Right renal cortex interstitium (tissue), 3 donors: ENCODE measurements around the gene VKORC1. TPM values are rescaled to one million over a fixed set of nuclear protein-coding genes. Genes with fewer than 3 reads are reported as not detected.
"Not testable (repeated sequence)": the region's sequence is repeated elsewhere in the genome, so short reads cannot be mapped to it uniquely, and the experiment has no call there.

Source experiments
- DNase-seq, 3 donors: peaks; one replicate each; pipeline ENCODE4 v3.0.0-alpha.2; 2013; ENCODE audit warnings: low read depth in 3 of 3, low spot score in 2 of 3
- polyA plus RNA-seq, 3 donors: library from polyadenylated mRNA; unstranded; fragments of 120-200 nt; gene quantifications; one replicate each; pipeline ENCODE4 v1.2.1, GENCODE V29; 2013; ENCODE audit not compliant: insufficient read length in 3 of 3

The VKORC1 gene
- polyA plus RNA-seq, 3 donors, result 65.6 to 75.1 (median 75.1) TPM

DNA sequence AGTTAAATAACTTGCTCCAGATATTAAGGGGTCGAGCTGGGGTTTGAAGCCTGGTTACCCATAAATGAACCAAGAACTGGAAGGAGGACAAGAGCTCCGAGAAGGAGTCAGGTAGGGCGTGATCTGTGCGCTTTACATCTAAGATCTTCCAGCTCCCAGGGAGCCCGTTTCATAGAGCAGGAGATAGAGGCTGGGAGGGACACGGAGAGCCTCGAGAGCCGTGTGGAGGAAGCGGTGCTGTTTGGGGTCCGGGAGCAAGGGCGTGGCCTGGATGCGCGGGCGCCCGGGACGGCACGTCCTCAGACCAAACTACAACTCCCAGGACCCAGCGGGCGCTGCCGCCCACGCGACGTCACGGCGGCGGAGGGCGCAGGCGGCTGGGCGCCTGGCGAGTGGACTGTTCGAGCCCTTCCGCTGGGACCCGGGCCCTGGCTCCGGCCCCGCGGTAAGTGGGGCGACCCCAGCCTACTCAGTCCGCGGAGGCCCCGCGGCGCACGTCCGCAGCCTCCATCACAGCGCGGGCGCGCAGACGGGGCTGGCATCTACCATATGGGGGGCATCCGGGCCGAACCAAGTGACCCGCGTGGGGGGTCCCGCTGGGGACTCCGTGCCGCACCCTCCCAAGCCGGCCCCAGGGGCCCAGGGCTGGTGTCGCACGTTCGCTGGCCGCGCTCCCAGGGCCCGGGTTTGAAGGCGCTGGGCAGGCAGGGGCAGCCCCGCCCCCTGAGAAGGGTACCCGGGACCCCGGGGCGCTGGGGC, 13.6 kb upstream of the VKORC1 start, which contains the start of gene BCKDK:
Gene BCKDK (plus strand): TSS at position 352 of the 759 bp plus-strand sequence. CDS start 838 bp downstream, outside the sequence.
- no peak for DNase-seq

DNA sequence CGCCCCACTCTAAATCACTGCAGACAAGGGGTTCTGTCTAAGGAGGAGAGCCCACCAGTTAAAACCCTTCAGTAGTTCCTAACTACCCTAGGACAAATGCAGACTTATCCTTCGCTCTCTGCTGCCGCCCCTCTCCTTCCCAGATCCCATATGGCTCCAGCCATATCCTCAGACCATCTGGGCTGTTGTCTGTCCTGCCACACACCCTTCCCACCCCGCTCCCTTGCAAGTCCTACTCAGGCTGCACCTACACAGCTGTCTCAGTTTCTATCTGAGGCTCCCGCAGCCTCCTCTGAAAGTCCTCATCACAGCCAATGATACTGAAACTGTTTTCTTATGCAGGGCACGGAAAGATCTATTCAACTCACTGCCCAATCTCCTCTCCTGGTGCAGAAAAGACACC, 12.9 kb upstream of the VKORC1 start:
- no peak for DNase-seq

DNA sequence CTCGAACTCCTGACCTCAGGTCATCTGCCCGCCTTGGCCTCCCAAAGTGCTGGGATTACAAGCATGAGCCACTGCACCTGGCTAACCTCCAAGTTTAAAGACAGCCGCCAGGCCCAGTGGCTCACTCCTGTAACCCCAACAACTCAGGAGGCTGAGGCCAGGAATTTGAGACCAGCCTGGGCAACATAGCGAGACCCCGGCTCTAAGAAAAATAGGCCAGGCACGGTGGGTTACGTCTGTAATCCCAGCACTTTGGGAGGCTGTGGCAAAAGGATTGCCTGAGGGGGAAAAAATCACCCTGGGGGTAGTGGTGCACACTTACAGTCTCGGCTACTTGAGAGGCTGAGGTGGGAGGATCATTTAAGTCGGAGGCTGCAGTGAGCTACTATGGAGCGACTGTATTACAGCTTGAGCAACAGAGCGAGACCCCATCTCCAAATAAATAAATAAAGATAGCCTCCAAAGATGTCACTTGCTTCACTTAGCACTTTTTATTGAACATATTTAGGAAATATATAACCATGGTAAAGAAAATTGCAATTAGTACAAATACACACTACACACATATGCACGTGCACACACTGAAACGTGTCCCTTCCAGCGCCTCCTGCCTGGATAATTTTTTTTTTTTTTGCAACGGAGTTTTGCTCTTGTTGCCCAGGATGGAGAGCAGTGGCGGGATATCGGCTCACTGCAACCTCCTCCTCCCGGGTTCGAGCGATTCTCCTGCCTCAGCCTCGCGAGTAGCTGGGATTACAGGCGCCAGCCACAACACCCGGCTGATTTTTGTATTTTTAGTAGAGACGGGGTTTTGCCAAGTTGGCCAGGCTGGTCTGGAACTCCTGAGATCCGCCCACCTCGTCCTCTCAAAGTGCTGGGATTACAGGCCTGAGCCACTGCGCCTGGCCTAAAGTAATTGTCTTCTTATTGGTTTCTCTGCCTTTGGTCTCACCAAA, 12.2 kb upstream of the VKORC1 start:
- DNase-seq, result no peak

DNA sequence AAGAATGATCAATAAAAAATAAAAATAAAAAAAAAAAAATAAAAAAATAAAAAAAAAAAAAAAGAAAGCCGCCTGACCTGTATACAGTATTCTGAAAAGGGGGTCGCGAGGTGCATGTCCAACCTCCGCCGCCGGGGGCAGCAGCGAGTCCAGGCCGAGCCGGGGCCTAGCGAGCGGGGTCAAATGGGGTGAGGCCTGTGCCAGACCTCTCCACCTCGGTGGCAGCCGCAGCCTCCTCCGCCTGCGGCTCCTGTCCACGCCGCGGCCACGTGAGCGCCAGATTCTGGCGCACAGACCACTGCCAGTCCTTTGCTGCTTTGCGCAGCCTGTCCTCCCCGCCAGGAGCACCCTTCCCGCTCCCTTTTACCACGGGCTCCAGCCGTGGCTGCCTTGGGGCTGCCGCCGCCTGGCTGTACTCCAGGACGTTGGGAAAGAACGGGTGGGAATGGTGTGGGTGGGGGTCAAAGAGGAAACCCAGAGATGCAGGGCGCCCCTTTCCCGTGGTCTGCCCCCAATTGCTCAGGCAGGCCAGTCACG, 11.1 kb upstream of the VKORC1 start:
- no peak for DNase-seq

DNA sequence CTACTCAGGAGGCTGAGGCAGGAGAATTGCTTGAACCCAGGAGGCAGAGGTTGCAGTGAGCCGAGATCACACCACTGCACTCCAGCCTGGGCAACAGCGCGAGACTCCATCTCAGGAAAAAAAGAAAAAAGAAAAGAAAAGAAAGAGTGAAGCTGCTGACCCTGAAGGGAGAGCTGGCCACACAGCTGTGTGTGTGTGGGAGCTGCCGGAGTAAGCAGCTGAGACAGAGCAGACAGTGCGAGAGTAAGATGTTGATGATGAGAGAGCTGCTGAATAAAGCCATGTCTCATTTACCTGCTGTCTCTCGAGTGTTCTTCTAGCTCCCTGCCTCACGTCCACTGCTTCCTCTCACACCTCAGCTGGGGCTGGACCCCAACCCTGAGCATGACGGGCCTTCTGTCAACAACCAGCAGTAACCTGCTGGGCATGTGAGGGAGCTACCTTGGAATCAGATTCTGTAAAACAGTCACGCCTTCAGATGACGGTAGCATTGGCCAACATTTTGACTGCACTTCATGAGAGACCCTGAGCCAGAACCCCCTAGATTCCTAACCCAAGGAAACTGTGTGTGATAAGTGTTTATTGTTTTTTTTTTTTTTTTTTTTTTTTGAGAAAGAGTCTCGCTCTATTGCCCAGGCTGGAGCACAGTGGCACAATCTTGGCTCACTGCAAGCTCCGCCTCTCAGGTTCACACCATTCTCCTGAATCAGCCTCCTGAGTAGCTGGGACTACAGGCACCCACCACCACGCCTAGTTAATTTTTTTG, 6.5 kb upstream of the VKORC1 start:
- not testable (repeated sequence) for DNase-seq

DNA sequence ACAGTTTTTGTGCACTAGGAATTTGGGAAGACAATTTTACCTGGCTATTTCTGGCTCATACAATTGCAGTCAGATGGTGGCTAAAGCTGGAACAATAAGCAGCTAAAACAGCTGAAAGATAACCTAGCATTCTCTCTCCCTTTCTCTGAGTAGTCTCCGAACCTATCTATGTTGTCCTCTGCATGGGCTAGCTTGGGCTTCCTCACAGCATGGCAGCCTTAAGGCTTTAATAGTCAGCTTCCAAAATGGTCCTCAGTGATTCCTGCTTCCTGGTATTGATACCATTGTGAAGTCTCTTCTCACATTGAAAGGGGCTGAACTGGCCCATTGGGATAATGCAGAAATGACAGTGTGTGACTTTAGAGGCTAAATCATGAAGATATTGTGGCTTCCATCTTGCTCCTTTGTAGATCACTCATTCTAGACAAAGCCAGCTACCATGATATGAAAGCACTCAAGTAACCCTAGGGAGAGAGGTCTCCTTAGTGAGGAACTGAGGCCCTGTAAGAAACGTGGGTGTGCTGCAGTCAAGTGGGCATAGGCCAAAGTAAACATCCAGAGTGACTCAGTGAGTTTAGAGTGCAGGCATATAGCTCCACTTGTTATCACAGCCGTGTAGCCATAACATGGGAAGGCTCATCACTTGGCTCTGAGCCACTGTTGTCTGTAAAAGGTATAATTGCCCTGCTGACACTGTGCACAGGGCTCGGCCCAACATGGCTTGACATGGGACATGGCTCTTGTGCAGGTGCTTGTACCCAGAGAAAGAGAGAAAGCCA, 5.5 kb upstream of the VKORC1 start:
- DNase-seq, result no peak

DNA sequence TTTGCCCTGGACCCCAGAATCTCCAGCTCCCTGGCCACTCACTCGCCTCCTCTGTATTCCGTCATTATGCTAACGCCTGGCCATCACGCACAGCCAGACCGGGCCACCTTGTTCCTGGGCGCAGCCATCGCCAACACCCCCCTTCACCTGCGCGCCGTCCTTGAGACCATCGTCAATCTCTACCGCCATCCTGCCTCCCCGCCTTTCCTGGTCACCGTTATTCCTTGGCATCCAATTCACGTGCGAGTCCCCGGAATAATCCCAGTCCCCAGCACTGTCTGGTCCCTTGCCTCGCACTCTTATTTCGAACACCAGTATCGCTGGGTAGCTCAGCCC, 541 bp downstream of the VKORC1 start:
- DNase-seq, result no peak

DNA sequence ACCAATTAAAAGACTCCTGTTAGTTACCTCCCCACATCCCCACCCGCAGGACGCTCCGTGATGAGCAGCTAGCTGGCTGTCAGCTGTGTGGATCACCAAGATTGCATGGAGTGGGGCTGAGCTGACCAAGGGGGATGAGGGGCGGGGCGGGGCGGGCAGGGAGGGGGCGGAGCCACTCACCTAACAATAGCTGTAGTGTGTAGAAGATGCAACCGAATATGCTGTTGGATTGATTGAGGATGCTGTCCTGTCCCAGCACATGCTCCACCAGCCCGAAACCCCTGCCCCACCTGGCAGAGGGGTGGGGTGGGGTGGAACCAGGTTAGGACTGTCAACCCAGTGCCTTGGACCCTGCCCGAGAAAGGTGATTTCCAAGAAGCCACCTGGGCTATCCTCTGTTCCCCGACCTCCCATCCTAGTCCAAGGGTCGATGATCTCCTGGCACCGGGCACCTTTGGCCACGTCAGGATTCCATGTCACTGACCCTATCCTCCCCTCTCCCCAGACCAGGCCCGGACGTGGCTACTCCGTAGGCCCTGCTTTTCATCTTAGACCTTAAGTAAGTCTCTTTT, 1.4 kb downstream of the VKORC1 start:
- DNase-seq, result no peak

DNA sequence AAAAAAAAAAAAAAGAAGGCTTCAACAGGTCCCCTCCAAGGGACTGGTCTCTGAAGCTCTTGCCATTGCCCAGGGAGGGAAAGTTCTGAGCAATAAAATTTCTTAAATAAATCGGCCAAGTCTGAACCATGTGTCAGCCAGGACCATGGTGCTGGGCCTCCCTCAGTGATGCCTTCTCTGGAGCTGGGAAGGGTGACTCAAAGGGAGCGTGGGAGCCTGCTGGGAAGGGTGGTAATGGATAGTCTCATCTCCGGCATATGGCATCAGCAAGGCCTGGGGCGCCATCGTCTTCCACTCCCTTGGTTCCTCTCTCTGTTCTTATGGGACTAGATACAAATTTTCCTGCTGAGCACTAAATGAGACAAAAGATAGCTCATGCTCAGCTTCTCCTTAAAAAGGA, 2.3 kb downstream of the VKORC1 start:
- DNase-seq, result no peak

DNA sequence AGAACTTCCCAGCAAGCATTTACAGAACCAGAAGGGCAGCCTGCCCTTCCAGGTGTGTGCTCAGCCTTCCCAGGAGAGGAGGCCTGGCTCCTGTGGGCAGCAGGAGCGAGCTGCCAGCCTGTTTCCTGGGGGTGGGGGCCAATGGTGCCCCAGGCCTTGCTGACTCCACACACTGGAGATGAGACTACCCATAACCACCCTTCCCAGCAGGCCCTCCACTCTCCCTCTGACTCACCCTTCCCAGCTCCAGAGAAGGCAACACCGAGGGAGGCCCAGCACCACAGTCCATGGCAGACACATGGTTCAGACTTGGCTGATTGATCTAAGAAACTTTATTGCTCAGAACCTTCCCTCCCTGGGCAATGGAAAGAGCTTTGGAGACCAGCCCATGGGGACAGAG, 4.1 kb downstream of the VKORC1 start:
- no peak for DNase-seq

DNA sequence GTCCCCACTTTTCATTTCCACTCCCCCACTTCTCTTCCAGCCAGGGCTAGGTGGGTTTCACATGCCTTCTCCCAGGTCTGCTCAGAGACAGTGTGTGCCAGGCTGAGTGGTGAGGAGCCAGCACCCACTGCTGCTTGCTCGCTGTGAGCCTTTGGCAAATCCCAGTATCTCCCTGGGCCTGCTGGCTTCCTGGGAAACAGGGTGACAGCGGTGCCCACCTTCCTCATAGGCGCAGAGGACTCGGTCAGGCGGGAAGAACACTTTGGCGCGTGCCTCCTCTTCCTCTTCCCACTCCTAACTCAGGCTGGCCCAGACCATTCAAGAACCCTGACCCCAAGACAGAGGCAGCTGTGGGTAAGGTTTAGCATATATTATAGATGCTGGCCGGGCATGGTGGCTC, 5.4 kb downstream of the VKORC1 start:
- no peak for DNase-seq

DNA sequence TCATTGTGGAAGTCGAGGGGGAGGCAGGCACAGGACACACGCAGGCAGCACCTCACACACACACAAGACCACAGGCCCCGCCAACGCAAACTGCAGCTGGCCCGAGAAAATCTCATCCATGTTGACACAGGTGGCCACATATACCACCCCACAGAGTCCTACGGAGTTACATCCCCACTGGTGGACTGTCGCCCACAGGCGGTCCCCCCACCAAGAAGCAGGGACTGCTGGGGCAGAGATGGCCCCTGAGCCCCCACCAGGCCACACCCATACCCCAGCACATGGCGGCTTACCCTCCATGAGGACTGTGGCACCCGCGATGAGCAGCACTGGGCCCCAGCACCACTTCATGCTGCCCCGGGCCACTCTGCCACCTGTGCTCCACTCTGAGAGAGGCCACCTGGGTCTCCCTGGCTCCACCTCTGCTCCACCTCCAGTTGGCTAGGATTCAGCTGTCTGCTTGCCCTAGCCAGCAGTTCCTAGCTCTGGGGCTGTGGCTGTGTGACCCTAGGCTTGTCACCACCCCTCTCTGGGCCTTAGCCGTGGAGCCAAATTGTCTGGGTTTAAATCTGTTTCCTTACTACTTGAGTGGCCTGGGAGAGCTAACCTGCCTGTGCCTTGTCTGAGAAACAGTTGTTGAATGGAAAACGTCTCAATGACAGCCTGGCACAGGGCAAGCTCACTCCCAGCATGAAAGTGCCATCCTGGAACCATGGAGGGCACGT, 6.0 kb downstream of the VKORC1 start, which contains the start of gene PRSS53:
Gene PRSS53 (minus strand): TSS at position 485 of the 725 bp plus-strand sequence. CDS start 134 bp downstream, at position 351.
- DNase-seq, result no peak

DNA sequence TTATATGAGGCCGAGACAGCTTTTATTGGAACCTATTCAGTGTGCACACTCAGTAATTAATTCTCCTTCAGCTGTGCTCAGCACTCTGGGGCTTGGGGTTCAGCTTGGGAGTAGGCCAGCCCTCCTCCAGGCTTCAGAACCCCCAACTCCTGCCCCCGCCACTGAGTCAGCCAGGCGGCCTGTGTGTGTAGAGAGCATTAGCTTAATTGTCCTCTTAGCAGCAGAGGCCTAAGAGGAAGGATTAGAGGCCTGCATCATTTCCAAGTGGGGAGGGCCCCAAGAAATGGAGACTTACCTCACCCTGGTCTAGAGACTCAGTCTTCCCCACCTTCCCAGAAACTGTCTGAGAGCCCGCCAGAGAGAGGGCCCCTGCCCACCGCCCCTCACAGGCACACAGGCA, 6.6 kb downstream of the VKORC1 start:
- no peak for DNase-seq

DNA sequence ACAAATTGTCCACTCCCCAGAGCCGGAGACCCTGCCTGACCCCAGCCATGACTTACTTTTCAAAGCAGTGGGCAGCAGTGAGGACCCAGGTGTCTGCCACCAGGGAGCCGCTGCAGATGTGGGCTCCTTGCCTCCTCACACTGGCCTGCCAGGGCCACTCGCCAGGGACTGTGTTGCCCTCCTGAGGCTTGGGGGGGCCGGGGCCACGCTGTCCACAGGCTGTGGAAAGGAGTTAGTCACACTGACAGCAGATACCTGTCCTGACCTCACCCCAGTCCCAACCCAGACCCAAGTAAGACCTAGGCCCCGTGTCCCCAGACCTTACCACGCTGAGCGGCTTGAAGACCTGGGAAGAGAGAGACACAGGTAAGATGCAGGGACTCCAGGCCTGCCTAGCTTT, 7.1 kb downstream of the VKORC1 start:
- no peak for DNase-seq

DNA sequence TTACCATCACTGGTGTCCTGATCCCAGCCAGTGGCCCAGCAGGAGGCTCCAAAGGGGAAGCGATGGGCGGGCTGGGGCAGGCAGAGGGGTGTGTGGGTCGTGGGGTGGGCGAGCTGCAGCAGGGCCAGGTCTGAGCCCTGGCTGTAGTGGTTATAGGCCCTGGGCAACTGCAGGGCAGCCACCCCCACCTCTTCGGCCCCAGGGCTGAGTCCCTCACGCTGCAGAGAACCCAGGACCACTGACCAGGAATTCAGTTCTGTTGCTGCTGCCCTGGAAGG, 8.0 kb downstream of the VKORC1 start:
- no peak for DNase-seq

DNA sequence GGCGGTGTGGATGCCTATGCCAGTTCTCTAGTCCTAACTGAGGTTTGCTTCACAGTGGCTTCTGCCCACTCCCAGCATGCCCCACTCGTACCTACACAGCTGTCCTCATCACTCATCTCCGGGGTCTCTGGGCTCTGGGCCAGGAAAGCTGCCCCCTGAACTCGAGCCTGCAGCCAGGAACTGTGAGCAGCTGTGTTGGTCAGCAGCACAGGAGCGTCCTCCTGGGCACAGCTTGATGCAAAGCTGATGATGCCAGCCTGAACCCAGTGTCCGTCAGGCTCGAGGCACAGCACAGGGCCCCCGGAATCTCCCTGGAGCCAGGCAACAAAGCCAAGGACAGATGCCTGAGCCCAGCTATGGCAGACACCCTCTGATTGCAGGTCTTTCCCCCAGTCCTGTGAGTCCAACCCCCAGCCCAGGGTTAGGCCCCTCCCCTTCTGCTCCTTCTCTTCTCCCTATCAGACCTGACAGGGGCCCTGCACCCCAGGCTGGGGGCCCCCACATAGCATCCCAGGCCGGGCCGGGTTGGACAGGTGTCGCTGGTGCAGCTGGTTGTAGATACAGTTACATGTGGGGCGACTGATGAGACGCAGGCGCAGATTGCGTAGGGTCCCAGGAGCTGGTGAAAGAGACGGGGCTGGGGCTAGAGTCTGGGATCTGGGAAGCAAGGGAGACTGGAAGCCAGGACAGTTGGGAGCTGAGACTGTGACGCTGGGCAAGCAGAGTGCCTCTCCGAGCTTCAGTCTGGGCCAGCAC, 8.5 kb downstream of the VKORC1 start:
- DNase-seq, result no peak

DNA sequence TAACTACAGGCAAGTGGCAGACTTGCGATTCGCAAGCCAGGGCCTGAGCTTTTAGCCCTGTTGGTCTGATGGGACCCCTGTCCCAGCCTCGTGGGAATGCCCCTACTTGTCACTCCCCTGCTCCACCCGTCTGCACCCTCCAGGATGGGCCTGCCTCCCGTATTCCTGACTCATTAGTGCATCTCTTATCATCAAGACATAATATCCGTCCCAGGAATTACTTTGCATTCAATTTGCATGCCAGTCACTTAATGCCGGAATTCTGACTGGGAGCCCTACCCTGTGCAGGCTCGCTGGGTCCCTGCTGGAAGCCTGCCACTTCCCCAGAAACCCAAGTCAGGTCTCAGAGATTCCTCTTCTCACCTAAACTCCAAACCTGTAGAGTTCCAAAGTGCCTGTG, 9.2 kb downstream of the VKORC1 start:
- no peak for DNase-seq

DNA sequence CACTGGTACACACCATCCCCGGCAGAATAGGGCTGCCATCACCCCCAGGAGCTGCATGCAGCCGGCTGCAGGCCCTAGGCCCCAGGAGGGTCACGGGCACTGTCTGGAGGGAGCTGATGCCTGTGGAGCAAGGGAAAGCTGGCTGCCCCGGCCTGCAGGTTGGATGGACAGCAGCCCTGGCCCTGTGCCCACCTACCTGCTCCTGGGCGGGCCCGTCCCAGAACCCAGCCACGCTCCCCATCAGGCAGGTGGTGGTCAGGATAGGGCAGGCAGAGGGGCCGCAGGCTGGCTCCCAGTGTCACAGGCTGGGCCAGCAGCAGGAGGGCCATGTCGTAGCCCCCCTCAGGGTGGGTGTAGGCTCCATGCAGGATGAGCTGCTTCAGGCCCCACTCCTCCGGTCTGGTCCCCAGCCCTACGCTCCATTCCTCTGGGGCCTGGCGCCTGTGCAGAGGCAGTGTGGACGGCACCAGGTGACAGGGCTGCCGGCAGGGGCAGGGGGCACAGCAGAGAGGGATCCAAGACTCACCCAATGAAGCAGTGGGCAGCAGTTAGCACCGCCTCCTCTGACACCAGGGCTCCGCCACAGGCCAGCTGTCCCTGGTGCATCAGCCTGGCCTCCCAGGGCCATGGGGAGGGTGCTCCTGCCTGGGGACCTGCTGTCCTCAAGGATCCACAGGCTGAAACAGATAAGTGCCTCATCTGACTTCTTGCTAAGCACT, 9.9 kb downstream of the VKORC1 start:
- no peak for DNase-seq
